ENCODE results near the gene LDLRAD4.

LDLRAD4 gene

GRCh38 chr18:13645093-13645492 is 426.5 kb downstream of the LDLRAD4 start:
- H4K8ac ChIP-seq (ENCODE audit: low read length), result no peak overlapping the region
- DNase-seq, result no peak
- no peak overlapping the region for H4K91ac ChIP-seq (ENCODE audit: low read length)
- 94% methylated on average over 16 of the region's 16 CpGs for WGBS
- H3K79me1 ChIP-seq (replicated peaks; ENCODE audit: low read length, poor library complexity, severe bottlenecking), result no peaks in the 10 kb centered on the region
- H2BK120ac ChIP-seq (ENCODE audit: low read depth, low read length), result no peak overlapping the region
- H2AFZ ChIP-seq (ENCODE audit: low read depth, low read length), result no peak overlapping the region
- H3K18ac ChIP-seq (ENCODE audit: low read depth in 1 of 2, low read length in 2 of 2), result no peak overlapping the region
- no peaks in the 10 kb centered on the region for H3K9me3 ChIP-seq (ENCODE audit: control insufficient read depth, low read length)
- H3K4me2 ChIP-seq (ENCODE audit: low read length, poor library complexity, severe bottlenecking), result no peak overlapping the region
- no peak overlapping the region for H2AK5ac ChIP-seq (ENCODE audit: low read length, severe bottlenecking)
- H3K23ac ChIP-seq (ENCODE audit: low read length in 2 of 2), result no peak overlapping the region
- no peak overlapping the region for H2BK5ac ChIP-seq (ENCODE audit: low read depth, low read length, poor library complexity, severe bottlenecking)
- H3K9ac ChIP-seq (ENCODE audit: low read length), result no peak overlapping the region
- H3K4ac ChIP-seq (ENCODE audit: low read depth in 1 of 2, low read length in 2 of 2), result no peak overlapping the region
- no peak overlapping the region for H2BK15ac ChIP-seq (ENCODE audit: low read depth, poor library complexity, severe bottlenecking)
- H3K36me3 ChIP-seq (ENCODE audit: control insufficient read depth in 1 of 2, insufficient read depth in 2 of 2, low read depth in 1 of 2, low read length in 2 of 2), result no peaks in the 10 kb centered on the region
- H2BK12ac ChIP-seq (ENCODE audit: low read length in 2 of 2), result no peak overlapping the region
- H3K27me3 ChIP-seq (ENCODE audit: control insufficient read depth in 1 of 2, insufficient read depth in 1 of 2, low read length in 2 of 2), result peaks cover 23 to 25% of the 10 kb centered on the region in 2 experiments
- H3K4me3 ChIP-seq (ENCODE audit: insufficient read depth in 1 of 2, low read depth in 1 of 2, low read length in 2 of 2), result no peak overlapping the region
- H3K4me1 ChIP-seq (ENCODE audit: control insufficient read depth, insufficient read depth, low read depth, low read length), result peaks cover 13% of the 10 kb centered on the region
- H3K27ac ChIP-seq (ENCODE audit: low read length, poor library complexity, severe bottlenecking), result no peak overlapping the region
- no peak overlapping the region for H3K14ac ChIP-seq (ENCODE audit: low read length in 2 of 2)

- H2BK5ac ChIP-seq (ENCODE audit: low read depth, low read length, poor library complexity, severe bottlenecking), result no peak overlapping the region
- no peak overlapping the region for H3K4me3 ChIP-seq (ENCODE audit: insufficient read depth in 1 of 2, low read depth in 1 of 2, low read length in 2 of 2)
- no peak overlapping the region for H2AFZ ChIP-seq (ENCODE audit: low read depth, low read length)
- no peak overlapping the region for H3K4me2 ChIP-seq (ENCODE audit: low read length, poor library complexity, severe bottlenecking)
- no peak overlapping the region for H3K18ac ChIP-seq (ENCODE audit: low read depth in 1 of 2, low read length in 2 of 2)
- peaks cover 10% of the 10 kb centered on the region in 2 experiments for H3K27me3 ChIP-seq (ENCODE audit: control insufficient read depth in 1 of 2, insufficient read depth in 1 of 2, low read length in 2 of 2)
- H2BK12ac ChIP-seq (ENCODE audit: low read length in 2 of 2), result no peak overlapping the region
- H3K9ac ChIP-seq (ENCODE audit: low read length), result no peak overlapping the region
- no peaks in the 10 kb centered on the region for H3K79me1 ChIP-seq (replicated peaks; ENCODE audit: low read length, poor library complexity, severe bottlenecking)
- H4K8ac ChIP-seq (ENCODE audit: low read length), result no peak overlapping the region
- no peak overlapping the region for H3K23ac ChIP-seq (ENCODE audit: low read length in 2 of 2)
- H3K9me3 ChIP-seq (ENCODE audit: control insufficient read depth, low read length), result no peaks in the 10 kb centered on the region
- H3K4ac ChIP-seq (ENCODE audit: low read depth in 1 of 2, low read length in 2 of 2), result no peak overlapping the region
- H3K4me1 ChIP-seq (ENCODE audit: control insufficient read depth, insufficient read depth, low read depth, low read length), result peaks cover 6% of the 10 kb centered on the region
- H4K91ac ChIP-seq (ENCODE audit: low read length), result no peak overlapping the region
- H3K14ac ChIP-seq (ENCODE audit: low read length in 2 of 2), result no peak overlapping the region
- H2AK5ac ChIP-seq (ENCODE audit: low read length, severe bottlenecking), result no peak overlapping the region
- no peak overlapping the region for H3K27ac ChIP-seq (ENCODE audit: low read length, poor library complexity, severe bottlenecking)
- DNase-seq, result no peak
- H3K36me3 ChIP-seq (ENCODE audit: control insufficient read depth in 1 of 2, insufficient read depth in 2 of 2, low read depth in 1 of 2, low read length in 2 of 2), result no peaks in the 10 kb centered on the region
- H2BK120ac ChIP-seq (ENCODE audit: low read depth, low read length), result no peak overlapping the region
- 20% methylated on average over 1 of the region's 4 CpGs for WGBS
- H2BK15ac ChIP-seq (ENCODE audit: low read depth, poor library complexity, severe bottlenecking), result no peak overlapping the region
Measured at GRCh38 chr18:13646633-13647032, 428.1 kb downstream of the LDLRAD4 start.

GRCh38 chr18:13647761-13648160 is 429.2 kb downstream of the LDLRAD4 start:
- Histone ChIP-seq H3K23ac (ENCODE audit: low read length in 2 of 2) (no peak overlapping the region), H2BK12ac (ENCODE audit: low read length in 2 of 2) (no peak overlapping the region), H3K36me3 (ENCODE audit: control insufficient read depth in 1 of 2, insufficient read depth in 2 of 2, low read depth in 1 of 2, low read length in 2 of 2) (no peaks in the 10 kb centered on the region), H3K4me2 (ENCODE audit: low read length, poor library complexity, severe bottlenecking) (no peak overlapping the region), H2AK5ac (ENCODE audit: low read length, severe bottlenecking) (no peak overlapping the region), H2AFZ (ENCODE audit: low read depth, low read length) (no peak overlapping the region), H3K79me1 (replicated peaks; ENCODE audit: low read length, poor library complexity, severe bottlenecking) (no peaks in the 10 kb centered on the region), H3K14ac (ENCODE audit: low read length in 2 of 2) (no peak overlapping the region), H2BK15ac (ENCODE audit: low read depth, poor library complexity, severe bottlenecking) (no peak overlapping the region), H4K8ac (ENCODE audit: low read length) (no peak overlapping the region), H3K4me3 (ENCODE audit: insufficient read depth in 1 of 2, low read depth in 1 of 2, low read length in 2 of 2) (no peak overlapping the region), H3K27ac (ENCODE audit: low read length, poor library complexity, severe bottlenecking) (no peak overlapping the region), H2BK5ac (ENCODE audit: low read depth, low read length, poor library complexity, severe bottlenecking) (no peak overlapping the region), H3K4me1 (ENCODE audit: control insufficient read depth, insufficient read depth, low read depth, low read length) (no peaks in the 10 kb centered on the region), H3K27me3 (ENCODE audit: control insufficient read depth in 1 of 2, insufficient read depth in 1 of 2, low read length in 2 of 2) (peaks cover 0 to 4% of the 10 kb centered on the region in 2 experiments), H2BK120ac (ENCODE audit: low read depth, low read length) (no peak overlapping the region), H3K9ac (ENCODE audit: low read length) (no peak overlapping the region), H3K9me3 (ENCODE audit: control insufficient read depth, low read length) (no peaks in the 10 kb centered on the region), H3K18ac (ENCODE audit: low read depth in 1 of 2, low read length in 2 of 2) (no peak overlapping the region), H3K4ac (ENCODE audit: low read depth in 1 of 2, low read length in 2 of 2) (no peak overlapping the region), H4K91ac (ENCODE audit: low read length) (no peak overlapping the region)
- no peak for DNase-seq
- 95% methylated on average over 4 of the region's 4 CpGs for WGBS

GRCh38 chr18:13649397-13650390 is 431.1 kb downstream of the LDLRAD4 start:
- no peak overlapping the region for H3K23ac ChIP-seq (ENCODE audit: low read length in 2 of 2)
- no peak overlapping the region for H4K91ac ChIP-seq (ENCODE audit: low read length)
- no peaks in the 10 kb centered on the region for H3K79me1 ChIP-seq (replicated peaks; ENCODE audit: low read length, poor library complexity, severe bottlenecking)
- DNase-seq, result no peak
- no peak overlapping the region for H4K8ac ChIP-seq (ENCODE audit: low read length)
- peaks cover 5% of the 10 kb centered on the region for H3K4me1 ChIP-seq (ENCODE audit: control insufficient read depth, insufficient read depth, low read depth, low read length)
- H2BK5ac ChIP-seq (ENCODE audit: low read depth, low read length, poor library complexity, severe bottlenecking), result no peak overlapping the region
- 86% methylated on average over 17 of the region's 23 CpGs for WGBS
- no peak overlapping the region for H2BK120ac ChIP-seq (ENCODE audit: low read depth, low read length)
- H3K27me3 ChIP-seq (ENCODE audit: control insufficient read depth in 1 of 2, insufficient read depth in 1 of 2, low read length in 2 of 2), result peaks cover 0 to 11% of the 10 kb centered on the region in 2 experiments
- H2BK15ac ChIP-seq (ENCODE audit: low read depth, poor library complexity, severe bottlenecking), result no peak overlapping the region
- H3K36me3 ChIP-seq (ENCODE audit: control insufficient read depth in 1 of 2, insufficient read depth in 2 of 2, low read depth in 1 of 2, low read length in 2 of 2), result no peaks in the 10 kb centered on the region
- H3K9me3 ChIP-seq (ENCODE audit: control insufficient read depth, low read length), result no peaks in the 10 kb centered on the region
- no peak overlapping the region for H3K4me3 ChIP-seq (ENCODE audit: insufficient read depth in 1 of 2, low read depth in 1 of 2, low read length in 2 of 2)
- no peak overlapping the region for H3K9ac ChIP-seq (ENCODE audit: low read length)
- H3K27ac ChIP-seq (ENCODE audit: low read length, poor library complexity, severe bottlenecking), result no peak overlapping the region
- no peak overlapping the region for H2AFZ ChIP-seq (ENCODE audit: low read depth, low read length)
- H2BK12ac ChIP-seq (ENCODE audit: low read length in 2 of 2), result no peak overlapping the region
- H2AK5ac ChIP-seq (ENCODE audit: low read length, severe bottlenecking), result no peak overlapping the region
- H3K4ac ChIP-seq (ENCODE audit: low read depth in 1 of 2, low read length in 2 of 2), result no peak overlapping the region
- H3K14ac ChIP-seq (ENCODE audit: low read length in 2 of 2), result no peak overlapping the region
- no peak overlapping the region for H3K18ac ChIP-seq (ENCODE audit: low read depth in 1 of 2, low read length in 2 of 2)
- H3K4me2 ChIP-seq (ENCODE audit: low read length, poor library complexity, severe bottlenecking), result no peak overlapping the region

Measured in mesenchymal stem cell (in vitro differentiated cells and primary cell).